Transverse colon (tissue), 3 donors: Measurements from ENCODE around the gene FGGY.
"Not testable (repeated sequence)": the region's sequence is repeated elsewhere in the genome, so short reads cannot be mapped to it uniquely, and the experiment has no call there.

Experiments used
- CTCF ChIP-seq, 5 experiments: fragments of 200-600 bp in 3 of 5; fragments of 450-650 bp in 2 of 5; sonication (generic) in 3 of 5; IDR thresholded peaks; 1 replicate in 2 of 5; 2 replicates in 3 of 5; pipeline ENCODE4 v1.5.1; 2016 to 2017; ENCODE audit warnings: antibody characterized with exemption in 5 of 5, inconsistent platforms in 3 of 5, mild to moderate bottlenecking in 2 of 5, moderate library complexity in 1 of 5
- POLR2A ChIP-seq: fragments of 450-650 bp; IDR thresholded peaks from one replicate; pipeline ENCODE4 v1.6.1; 2016; ENCODE audit warnings: antibody characterized with exemption, mild to moderate bottlenecking, moderate library complexity

DNA sequence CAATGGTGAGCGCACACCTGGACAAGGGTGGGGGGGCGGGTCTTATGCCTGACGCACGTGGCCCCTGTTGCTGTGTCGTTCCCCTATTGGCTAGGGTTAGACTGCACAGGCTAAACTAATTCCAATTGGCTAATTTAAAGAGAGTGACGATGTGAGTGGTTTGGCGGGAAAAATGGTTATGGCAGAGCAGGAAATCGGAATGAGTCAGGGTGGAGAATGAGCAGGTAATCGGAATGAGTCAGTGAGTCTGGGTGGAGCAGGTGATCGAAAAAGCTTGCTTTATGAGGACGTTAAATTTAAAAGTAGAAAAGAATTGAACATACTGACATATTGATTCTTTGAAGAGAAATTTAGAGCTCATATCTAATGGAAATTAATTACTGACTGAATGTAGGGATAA is 2.8 kb downstream of the FGGY start:
- TF ChIP-seq CTCF (IDR thresholded peaks at IDR 0.05); POLR2A: not testable (repeated sequence)
